Measurements from ENCODE around the gene C1orf94.

DNA sequence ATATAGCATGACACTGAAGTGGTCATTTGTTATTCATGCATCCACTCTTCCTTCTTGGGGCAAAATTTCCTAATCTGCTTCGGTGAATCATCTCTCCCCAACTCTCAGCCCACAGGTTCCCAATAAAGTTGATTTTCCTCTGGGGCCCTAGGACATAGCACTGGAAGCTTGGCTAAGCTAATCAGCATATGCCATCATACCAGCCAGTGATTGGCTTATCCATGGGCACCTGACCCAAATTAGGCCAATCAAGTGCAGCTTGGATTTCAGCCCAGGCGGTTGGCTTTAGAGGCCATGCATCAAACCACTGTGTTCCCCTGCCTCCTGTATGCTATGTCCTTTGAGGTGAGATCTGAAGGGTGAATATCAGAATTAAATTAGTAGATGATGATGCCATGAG lies 58.9 kb downstream of the C1orf94 start:
- TF ChIP-seq CTCF (IDR thresholded peaks at IDR 0.05): no peak
- TF ChIP-seq POLR2A (IDR thresholded peaks at IDR 0.05): no peak

Data from ovary (tissue), 3 donors.